Upper lobe of left lung (tissue), 6 donors: ENCODE measurements around the gene MON1A. TPM values are rescaled to one million over a fixed set of nuclear protein-coding genes. Genes with fewer than 3 reads are reported as not detected.

Experiments used
- ATAC-seq, 2 donors: fragments of 200-7000 bp; cut with Tn5 transposase; one replicate each; pipeline ENCODE4 v1.9.1; 2022; ENCODE audit warnings: mild to moderate bottlenecking in 2 of 2, moderate library complexity in 2 of 2; ENCODE audit not compliant: low FRiP score in 2 of 2
- DNase-seq, 2 donors: peaks; one replicate each; pipeline ENCODE4 v3.0.0-alpha.2; 2019 to 2020
- H3K27ac ChIP-seq, 4 donors: fragments of 200-600 bp; sonication (generic); one replicate each; pipeline ENCODE4 v1.5.1; 2016 to 2019
- H3K27me3 ChIP-seq, 4 donors: fragments of 200-600 bp; sonication (generic); one replicate each; pipeline ENCODE4 v1.5.1; 2017 to 2019
- H3K36me3 ChIP-seq, 4 donors: fragments of 200-600 bp; sonication (generic); one replicate each; pipeline ENCODE4 v1.5.1; 2016 to 2019
- H3K4me1 ChIP-seq, 4 donors: fragments of 200-600 bp; sonication (generic); one replicate each; pipeline ENCODE4 v1.5.1; 2018 to 2019
- H3K4me3 ChIP-seq, 4 donors: fragments of 200-600 bp; sonication (generic); one replicate each; pipeline ENCODE4 v1.5.1; 2017 to 2019; ENCODE audit warnings: mild to moderate bottlenecking in 2 of 4, moderate library complexity in 1 of 4
- H3K9me3 ChIP-seq, 4 donors: fragments of 200-600 bp; sonication (generic); one replicate each; pipeline ENCODE4 v1.5.1; 2018 to 2019
- EP300 ChIP-seq, 4 donors: sonication (generic); formaldehyde crosslinking; IDR thresholded peaks; one replicate each; pipeline ENCODE4 v1.5.1; 2017; ENCODE audit warnings: antibody characterized with exemption in 4 of 4, control low read depth in 2 of 4
- POLR2A ChIP-seq, 4 donors: fragments of 450-650 bp; IDR thresholded peaks; one replicate each; pipeline ENCODE4 v1.5.1; 2016 to 2017; ENCODE audit warnings: antibody characterized with exemption in 4 of 4, mild to moderate bottlenecking in 2 of 4
- POLR2AphosphoS5 ChIP-seq, 2 donors: sonication (generic); formaldehyde crosslinking; IDR thresholded peaks; one replicate each; pipeline ENCODE4 v1.5.1; 2017; ENCODE audit warnings: antibody characterized with exemption in 2 of 2
- WGBS, 2 donors: methylation state at CpG; one replicate each; pipeline ENCODE4 v1.1.5; 2017 to 2018; 5-methylcytosine and 5-hydroxymethylcytosine counted together
- total RNA-seq, 6 donors: library from RNA; depleted of rRNA in 4 of 6; stranded (reverse); fragments of >200 nt in 4 of 6; gene quantifications; one replicate each; pipeline versions ENCODE4 v1.1.0 to v1.2.1, GENCODE V29; 2016 to 2021
- TF ChIP-seq, protein P1 (sequence below), 6 experiments: fragments of 450-650 bp in 4 of 6; fragments of 200-600 bp in 2 of 6; sonication (generic) in 2 of 6; IDR thresholded peaks; one replicate each; pipeline ENCODE4 v1.5.1; 2016 to 2019; ENCODE audit warnings: antibody characterized with exemption in 6 of 6
- donor health status: DM: no; HTN: no; CAD: no; lungs with moderate emphysema.
- donor health status: DM: no; HTN: yes; CAD: no; lungs with severe emphysema.

The MON1A gene, protein sequence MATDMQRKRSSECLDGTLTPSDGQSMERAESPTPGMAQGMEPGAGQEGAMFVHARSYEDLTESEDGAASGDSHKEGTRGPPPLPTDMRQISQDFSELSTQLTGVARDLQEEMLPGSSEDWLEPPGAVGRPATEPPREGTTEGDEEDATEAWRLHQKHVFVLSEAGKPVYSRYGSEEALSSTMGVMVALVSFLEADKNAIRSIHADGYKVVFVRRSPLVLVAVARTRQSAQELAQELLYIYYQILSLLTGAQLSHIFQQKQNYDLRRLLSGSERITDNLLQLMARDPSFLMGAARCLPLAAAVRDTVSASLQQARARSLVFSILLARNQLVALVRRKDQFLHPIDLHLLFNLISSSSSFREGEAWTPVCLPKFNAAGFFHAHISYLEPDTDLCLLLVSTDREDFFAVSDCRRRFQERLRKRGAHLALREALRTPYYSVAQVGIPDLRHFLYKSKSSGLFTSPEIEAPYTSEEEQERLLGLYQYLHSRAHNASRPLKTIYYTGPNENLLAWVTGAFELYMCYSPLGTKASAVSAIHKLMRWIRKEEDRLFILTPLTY
- total RNA-seq = 10 to 100 TPM in 5 of 6 donors, 1 to 10 TPM in 1; 8.0 to 28.3 (median 15.0) TPM

DNA sequence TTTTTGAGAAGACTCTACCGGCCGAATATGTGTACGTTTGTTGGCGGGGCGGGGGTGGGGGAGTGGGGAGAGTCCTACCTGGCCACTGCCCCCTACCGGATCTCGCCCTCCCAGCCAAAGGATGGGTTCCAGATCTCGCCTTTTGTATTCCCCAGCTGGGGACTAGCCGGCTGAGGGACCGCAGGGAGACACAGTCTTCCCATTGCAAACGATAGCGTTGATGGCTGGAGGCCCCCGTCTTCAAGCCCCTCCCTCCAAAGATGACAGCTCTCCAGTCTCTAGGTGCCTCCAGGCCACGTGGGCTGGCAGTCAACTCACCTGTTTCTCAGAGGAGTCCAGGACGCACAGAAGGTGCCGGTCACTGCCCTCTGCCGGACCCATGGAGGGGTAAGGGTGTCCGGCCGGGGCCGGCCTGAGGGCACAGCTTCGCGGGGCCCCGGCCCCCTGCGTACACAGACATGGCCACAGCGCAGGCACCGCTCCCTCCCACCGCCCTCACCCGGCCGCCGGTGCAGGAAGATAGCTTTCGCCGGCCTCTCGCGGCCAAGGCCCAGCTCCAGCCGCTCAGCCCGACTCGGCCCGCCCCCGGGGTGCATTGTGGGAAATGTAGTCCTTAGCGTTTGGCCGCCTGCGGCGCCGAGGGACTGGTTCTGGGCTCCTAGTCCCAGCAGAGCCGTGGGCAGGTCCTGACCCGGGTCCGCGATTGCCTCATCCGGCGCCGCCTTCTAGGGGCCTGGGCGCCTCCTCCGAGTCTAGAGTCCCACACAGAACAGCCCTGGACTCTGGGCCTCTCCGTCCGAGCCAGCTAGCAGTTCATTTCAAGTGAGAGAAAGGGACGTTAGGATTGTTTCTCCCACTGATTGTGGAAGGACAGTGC is at the start of gene MON1A:
Gene MON1A (minus strand): TSS at position 521 of the 877 bp plus-strand sequence. CDS start 16,465 bp downstream, outside the sequence.
- Histone ChIP-seq H3K27ac (peak within 1 kb of the TSS; percentile 72 to 88 (median 84)), H3K27me3 (no peaks in the 10 kb centered on the region), H3K4me1 (peaks cover 15 to 26% (median 18%) of the 10 kb centered on the region in 4 donors), H3K4me3 (peak within 1 kb of the TSS; percentile 53 to 90 (median 76)), H3K36me3 (no peaks in the 10 kb centered on the region), H3K9me3 (no peaks in the 10 kb centered on the region)
- WGBS, 2 donors = 1 to 4% methylated on average over 9 to 40 of the region's 56 CpGs
- TF ChIP-seq, protein P1, sequence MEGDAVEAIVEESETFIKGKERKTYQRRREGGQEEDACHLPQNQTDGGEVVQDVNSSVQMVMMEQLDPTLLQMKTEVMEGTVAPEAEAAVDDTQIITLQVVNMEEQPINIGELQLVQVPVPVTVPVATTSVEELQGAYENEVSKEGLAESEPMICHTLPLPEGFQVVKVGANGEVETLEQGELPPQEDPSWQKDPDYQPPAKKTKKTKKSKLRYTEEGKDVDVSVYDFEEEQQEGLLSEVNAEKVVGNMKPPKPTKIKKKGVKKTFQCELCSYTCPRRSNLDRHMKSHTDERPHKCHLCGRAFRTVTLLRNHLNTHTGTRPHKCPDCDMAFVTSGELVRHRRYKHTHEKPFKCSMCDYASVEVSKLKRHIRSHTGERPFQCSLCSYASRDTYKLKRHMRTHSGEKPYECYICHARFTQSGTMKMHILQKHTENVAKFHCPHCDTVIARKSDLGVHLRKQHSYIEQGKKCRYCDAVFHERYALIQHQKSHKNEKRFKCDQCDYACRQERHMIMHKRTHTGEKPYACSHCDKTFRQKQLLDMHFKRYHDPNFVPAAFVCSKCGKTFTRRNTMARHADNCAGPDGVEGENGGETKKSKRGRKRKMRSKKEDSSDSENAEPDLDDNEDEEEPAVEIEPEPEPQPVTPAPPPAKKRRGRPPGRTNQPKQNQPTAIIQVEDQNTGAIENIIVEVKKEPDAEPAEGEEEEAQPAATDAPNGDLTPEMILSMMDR (IDR thresholded peaks at IDR 0.05) = peak in 4 of 6 experiments; percentile 3 to 65 (median 42)
- TF ChIP-seq POLR2A (IDR thresholded peaks at IDR 0.05) (peak in 3 of 4 donors; percentile 44 to 73 (median 51)), EP300 (IDR thresholded peaks at IDR 0.05) (peak in 1 of 4 donors; percentile 40), POLR2AphosphoS5 (IDR thresholded peaks at IDR 0.05) (peak in 1 of 2 donors; percentile 69)
- peak; percentile 98 to 99 for ATAC-seq
- peak; percentile 96 to 98 for DNase-seq

DNA sequence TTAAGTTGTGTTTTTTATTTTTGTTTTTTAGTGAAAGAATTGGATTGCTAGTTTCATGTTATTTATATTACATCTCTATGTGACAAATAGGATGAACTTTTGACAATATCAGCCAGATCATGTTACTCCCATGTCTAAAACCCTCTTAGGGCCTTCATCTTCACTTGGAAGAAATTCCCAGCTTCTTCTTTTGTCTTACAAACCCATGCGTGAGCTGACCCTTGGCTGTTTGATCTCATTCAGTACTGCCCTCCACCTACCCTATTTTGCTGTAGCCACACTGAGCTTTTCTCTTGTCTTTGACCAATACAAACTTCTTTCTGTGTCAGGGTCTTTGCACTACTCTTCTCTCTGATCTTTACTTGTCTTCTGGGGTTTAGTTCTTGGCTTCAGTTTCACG is 47.3 kb upstream of the MON1A start:
- Histone ChIP-seq H3K4me1 (no peaks in the 10 kb centered on the region), H3K9me3 (no peaks in the 10 kb centered on the region), H3K4me3 (no peak overlapping the region), H3K36me3 (peaks cover 0 to 65% (median 24%) of the 10 kb centered on the region in 4 donors), H3K27me3 (no peaks in the 10 kb centered on the region), H3K27ac (no peak overlapping the region)
- WGBS, 2 donors = 93 to 100% methylated on average over 2 of the region's 2 CpGs
- TF ChIP-seq, protein P1 (IDR thresholded peaks at IDR 0.05) = no peak
- TF ChIP-seq POLR2A (IDR thresholded peaks at IDR 0.05) (no peak), POLR2AphosphoS5 (IDR thresholded peaks at IDR 0.05) (no peak), EP300 (IDR thresholded peaks at IDR 0.05) (no peak)
- DNase-seq = no peak
- no peak for ATAC-seq

DNA sequence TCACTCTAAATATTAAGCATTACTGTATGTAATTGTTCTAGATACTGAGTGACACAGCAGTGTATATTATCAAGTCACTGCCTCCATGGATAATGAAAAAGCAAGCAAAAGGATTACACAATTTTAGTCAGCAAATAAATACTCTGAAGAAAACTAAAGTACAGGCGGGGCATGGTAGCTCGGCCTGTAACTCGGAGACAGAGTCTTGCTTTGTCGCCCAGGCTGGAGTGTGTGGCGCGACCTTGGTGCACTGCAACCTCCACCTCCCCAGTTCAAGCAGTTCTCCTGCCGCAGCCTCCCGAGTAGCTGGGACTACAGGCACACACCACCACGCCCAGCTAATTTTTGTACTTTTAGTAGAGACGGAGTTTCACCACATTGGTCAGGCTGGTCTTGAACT is 43.0 kb upstream of the MON1A start:
- no peak for TF ChIP-seq EP300 (IDR thresholded peaks at IDR 0.05)
- TF ChIP-seq, protein P1 (IDR thresholded peaks at IDR 0.05) = no peak
- no peak for TF ChIP-seq POLR2A (IDR thresholded peaks at IDR 0.05)
- no peak for TF ChIP-seq POLR2AphosphoS5 (IDR thresholded peaks at IDR 0.05)
- 84 to 88% methylated on average over 10 of the region's 10 CpGs for WGBS, 2 donors
- Histone ChIP-seq H3K4me1 (no peaks in the 10 kb centered on the region), H3K9me3 (no peaks in the 10 kb centered on the region), H3K27ac (no peak overlapping the region), H3K4me3 (no peak overlapping the region), H3K36me3 (peaks cover 0 to 66% (median 22%) of the 10 kb centered on the region in 4 donors), H3K27me3 (no peaks in the 10 kb centered on the region)
- ATAC-seq = no peak
- DNase-seq = no peak

DNA sequence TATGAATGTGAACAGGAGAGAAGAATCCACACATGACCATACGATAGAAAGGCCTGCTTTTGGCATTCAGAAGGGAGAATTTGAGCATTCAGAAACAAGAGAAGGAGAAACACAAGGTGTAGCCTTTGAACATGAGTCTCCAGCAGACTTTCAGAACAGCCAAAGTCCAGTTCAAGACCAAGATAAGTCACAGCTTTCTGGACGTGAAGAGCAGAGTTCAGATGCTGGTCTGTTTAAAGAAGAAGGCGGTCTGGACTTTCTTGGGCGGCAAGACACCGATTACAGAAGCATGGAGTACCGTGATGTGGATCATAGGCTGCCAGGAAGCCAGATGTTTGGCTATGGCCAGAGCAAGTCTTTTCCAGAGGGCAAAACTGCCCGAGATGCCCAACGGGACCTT is 38.7 kb upstream of the MON1A start:
- ATAC-seq (no peak), DNase-seq (no peak)
- 91 to 93% methylated on average over 8 of the region's 8 CpGs for WGBS, 2 donors
- Histone ChIP-seq H3K4me1 (peaks cover 6 to 13% (median 9%) of the 10 kb centered on the region in 4 donors), H3K36me3 (peaks cover 0 to 48% (median 18%) of the 10 kb centered on the region in 4 donors), H3K9me3 (no peaks in the 10 kb centered on the region), H3K4me3 (no peak overlapping the region), H3K27me3 (no peaks in the 10 kb centered on the region), H3K27ac (no peak overlapping the region)
- TF ChIP-seq EP300 (IDR thresholded peaks at IDR 0.05) (no peak), POLR2AphosphoS5 (IDR thresholded peaks at IDR 0.05) (no peak), POLR2A (IDR thresholded peaks at IDR 0.05) (no peak)
- TF ChIP-seq, protein P1 (IDR thresholded peaks at IDR 0.05) = no peak
